ENCODE results near the gene ZNF541.
"Not testable (repeated sequence)": the region's sequence is repeated elsewhere in the genome, so short reads cannot be mapped to it uniquely, and the experiment has no call there.

ZNF541 gene

GRCh38 chr19:47599671-47600245 lies 26.8 kb upstream of the ZNF541 start:
- not testable (repeated sequence) for DNase-seq (ENCODE audit: low read depth, low spot score)

- peak; percentile 95 for DNase-seq (ENCODE audit: low read depth, low spot score)
These were observed 25.7 kb upstream of the ZNF541 start for GRCh38 chr19:47598407-47599349.

- no peak for DNase-seq (ENCODE audit: low read depth, low spot score)
These were observed 23.0 kb upstream of the ZNF541 start for GRCh38 chr19:47595944-47596343.

GRCh38 chr19:47593860-47594259 lies 20.9 kb upstream of the ZNF541 start:
- DNase-seq (ENCODE audit: low read depth, low spot score): no peak

- no peak for DNase-seq (ENCODE audit: low read depth, low spot score)
These were observed 16.9 kb upstream of the ZNF541 start for GRCh38 chr19:47589824-47590223.

GRCh38 chr19:47587295-47587694 lies 14.3 kb upstream of the ZNF541 start:
- peak; percentile 19 for DNase-seq (ENCODE audit: low read depth, low spot score)

GRCh38 chr19:47583161-47583560 lies 10.2 kb upstream of the ZNF541 start:
- DNase-seq (ENCODE audit: low read depth, low spot score): not testable (repeated sequence)

GRCh38 chr19:47582320-47582909 lies 9.5 kb upstream of the ZNF541 start:
- peak; percentile 45 for DNase-seq (ENCODE audit: low read depth, low spot score)

GRCh38 chr19:47581605-47582319 lies 8.8 kb upstream of the ZNF541 start:
- no peak for DNase-seq (ENCODE audit: low read depth, low spot score)

- DNase-seq (ENCODE audit: low read depth, low spot score): no peak
These were observed 7.4 kb upstream of the ZNF541 start for GRCh38 chr19:47580397-47580796.

- no peak for DNase-seq (ENCODE audit: low read depth, low spot score)
These were observed 313 bp downstream of the ZNF541 start for GRCh38 chr19:47572635-47573034.

GRCh38 chr19:47569331-47569730 lies 3.6 kb downstream of the ZNF541 start:
- no peak for DNase-seq (ENCODE audit: low read depth, low spot score)

GRCh38 chr19:47564081-47564480 lies 8.9 kb downstream of the ZNF541 start:
- DNase-seq (ENCODE audit: low read depth, low spot score): no peak

- peak; percentile 30 for DNase-seq (ENCODE audit: low read depth, low spot score)
These were observed 11.4 kb downstream of the ZNF541 start for GRCh38 chr19:47561440-47562057.

- peak; percentile 13 for DNase-seq (ENCODE audit: low read depth, low spot score)
These were observed 11.9 kb downstream of the ZNF541 start for GRCh38 chr19:47560999-47561398.

- no peak for DNase-seq (ENCODE audit: low read depth, low spot score)
These were observed 22.8 kb downstream of the ZNF541 start for GRCh38 chr19:47550129-47550528.

- DNase-seq (ENCODE audit: low read depth, low spot score): no peak
These were observed 23.6 kb downstream of the ZNF541 start for GRCh38 chr19:47549261-47549862.

GRCh38 chr19:47547199-47547598 lies 25.7 kb downstream of the ZNF541 start:
- no peak for DNase-seq (ENCODE audit: low read depth, low spot score)

GRCh38 chr19:47545061-47545948 lies 27.6 kb downstream of the ZNF541 start:
- peak; percentile 15 for DNase-seq (ENCODE audit: low read depth, low spot score)

- no peak for DNase-seq (ENCODE audit: low read depth, low spot score)
These were observed 28.5 kb downstream of the ZNF541 start for GRCh38 chr19:47544476-47544875.
